Spleen (tissue), 7 donors: Measurements from ENCODE around the gene OR52K1.

Experiments
- CTCF ChIP-seq, 11 experiments: fragments of 200-600 bp in 7 of 11; fragments of 450-650 bp in 4 of 11; sonication (generic) in 4 of 11; IDR thresholded peaks in 8 of 11; conservative IDR thresholded peaks in 3 of 11; 1 replicate in 7 of 11; 2 replicates in 4 of 11; pipeline versions ENCODE4 v1.4.0 to v1.8.0; 2016 to 2021; ENCODE audit warnings: antibody characterized with exemption in 11 of 11, inconsistent platforms in 4 of 11, mild to moderate bottlenecking in 1 of 11
- POLR2A ChIP-seq, 3 donors: fragments of 450-650 bp; IDR thresholded peaks; one replicate each; pipeline ENCODE4 v1.5.1; 2017; ENCODE audit warnings: antibody characterized with exemption in 3 of 3, mild to moderate bottlenecking in 1 of 3
- POLR2AphosphoS5 ChIP-seq, 3 donors: sonication (generic); formaldehyde crosslinking; IDR thresholded peaks; one replicate each; pipeline ENCODE4 v1.5.1; 2017; ENCODE audit warnings: antibody characterized with exemption in 3 of 3
- donor health status: DM: no; HTN: no; CAD: no; lungs with moderate emphysema.
- donor health status: DM: no; HTN: no; CAD: no.
- donor health status: DM: no; HTN: no; CAD: no.

GRCh38 chr11:4541071-4541470 is 58.6 kb downstream of the OR52K1 start:
- TF ChIP-seq CTCF (IDR thresholded peaks at IDR 0.05 in 8 of 11, conservative IDR thresholded peaks at IDR 0.05 in 3 of 11) (no peak), POLR2A (IDR thresholded peaks at IDR 0.05) (no peak), POLR2AphosphoS5 (IDR thresholded peaks at IDR 0.05) (no peak)
